SK-N-SH (cell line): ENCODE measurements around the gene SLC1A7. TPM values are rescaled to one million over a fixed set of nuclear protein-coding genes. Genes with fewer than 3 reads are reported as not detected.

ENCODE experiments used
- CTCF ChIA-PET: fragments of 300-600, 350-600 bp; formaldehyde crosslinking; extraction: SDS; loops from one replicate; lab custom pipeline; 2021; lab: Yijun Ruan, JAX
- POLR2A ChIA-PET: fragments of 350-600 bp; sonication (Branson Sonifier 250); formaldehyde crosslinking; extraction: SDS; loops from one replicate; lab custom pipeline; 2020; ENCODE audit warnings: antibody characterized with exemption, inconsistent platforms; lab: Yijun Ruan, JAX
- DNase-seq: peaks from one replicate; pipeline ENCODE4 v3.0.0; 2012
- H2AFZ ChIP-seq: fragments of 200-600 bp; sonication (generic); 2 replicates; pipeline ENCODE4 v1.8.1; 2016; ENCODE audit warnings: antibody characterized with exemption, mild to moderate bottlenecking, low read depth
- H3F3A ChIP-seq: fragments of 200-600 bp; sonication (generic); replicated peaks from 2 replicates; pipeline ENCODE3; 2016; ENCODE audit warnings: antibody characterized with exemption, mild to moderate bottlenecking; ENCODE audit not compliant: insufficient read depth
- H3K27ac ChIP-seq, 2 experiments: fragments of 200-500 bp in 1 of 2; fragments of 200-600 bp in 1 of 2; sonication (Bioruptor generic) in 1 of 2; sonication (generic), shearing (Covaris generic) in 1 of 2; 2 replicates each; pipeline versions ENCODE4 v1.5.1 to v1.6.1; 2014 to 2016; ENCODE audit warnings: low read depth in 2 of 2, inconsistent platforms in 1 of 2, low read length in 1 of 2, mild to moderate bottlenecking in 1 of 2, mixed read lengths in 1 of 2
- H3K27me3 ChIP-seq: fragments of 200-600 bp; sonication (generic), shearing (Covaris generic); 2 replicates; pipeline ENCODE4 v1.6.1; 2016; ENCODE audit warnings: mixed run types; ENCODE audit not compliant: insufficient read depth
- H3K36me3 ChIP-seq, 2 experiments: fragments of 200-500 bp in 1 of 2; fragments of 200-600 bp in 1 of 2; sonication (Bioruptor generic) in 1 of 2; sonication (generic) in 1 of 2; replicated peaks in 1 of 2; 2 replicates each; pipeline versions ENCODE3 to v1.5.1; 2014 to 2016; ENCODE audit warnings: low read length in 1 of 2, mild to moderate bottlenecking in 1 of 2; ENCODE audit not compliant: insufficient read depth in 2 of 2, control insufficient read depth in 1 of 2
- H3K4me1 ChIP-seq, 2 experiments: fragments of 200-500 bp in 1 of 2; fragments of 200-600 bp in 1 of 2; sonication (Bioruptor generic) in 1 of 2; sonication (generic), shearing (Covaris generic) in 1 of 2; 2 replicates each; pipeline versions ENCODE4 v1.5.1 to v1.6.1; 2014 to 2016; ENCODE audit warnings: low read depth in 1 of 2, low read length in 1 of 2, mixed run types in 1 of 2; ENCODE audit not compliant: insufficient read depth in 2 of 2, control insufficient read depth in 1 of 2
- H3K4me2 ChIP-seq: fragments of 200-600 bp; sonication (generic), shearing (Covaris generic); 2 replicates; pipeline ENCODE4 v1.6.1; 2017; ENCODE audit warnings: mixed run types
- H3K4me3 ChIP-seq, 2 experiments: fragments of 200-500 bp in 1 of 2; fragments of 200-600 bp in 1 of 2; sonication (Bioruptor generic) in 1 of 2; sonication (generic), shearing (Covaris generic) in 1 of 2; 2 replicates each; pipeline versions ENCODE4 v1.5.1 to v1.8.1; 2014 to 2016; ENCODE audit warnings: low read depth in 2 of 2, inconsistent platforms in 1 of 2, low read length in 1 of 2, mild to moderate bottlenecking in 1 of 2, mixed read lengths in 1 of 2, moderate library complexity in 1 of 2
- H3K79me2 ChIP-seq: fragments of 200-600 bp; sonication (generic); 2 replicates; pipeline ENCODE4 v1.8.1; 2017; ENCODE audit warnings: mild to moderate bottlenecking; ENCODE audit not compliant: insufficient read depth
- H3K9ac ChIP-seq: fragments of 200-600 bp; sonication (generic); 2 replicates; pipeline ENCODE4 v1.6.1; 2017; ENCODE audit warnings: mixed run types
- H3K9me2 ChIP-seq: fragments of 200-600 bp; sonication (generic); 2 replicates; pipeline ENCODE4 v1.6.1; 2017; ENCODE audit warnings: mixed run types
- H3K9me3 ChIP-seq: fragments of 200-600 bp; sonication (generic); 2 replicates; pipeline ENCODE4 v1.6.1; 2017; ENCODE audit warnings: mixed run types, mild to moderate bottlenecking, moderate library complexity
- H4K20me1 ChIP-seq: fragments of 200-600 bp; sonication (generic); 2 replicates; pipeline ENCODE4 v1.6.1; 2017; ENCODE audit warnings: mild to moderate bottlenecking, mixed run types; ENCODE audit not compliant: insufficient read depth
- CHD2 ChIP-seq: fragments of 150-350 bp; IDR thresholded peaks from 2 replicates; pipeline ENCODE4 v1.6.1; 2018; ENCODE audit warnings: low read length; ENCODE audit not compliant: partially characterized antibody
- ELF1 ChIP-seq: IDR thresholded peaks from 2 replicates; pipeline ENCODE4 v1.4.0; 2012
- EP300 ChIP-seq, 2 experiments: IDR thresholded peaks; 2 replicates each; pipeline versions ENCODE4 v1.4.0 to v1.6.1; 2012; ENCODE audit warnings: borderline replicate concordance in 1 of 2, low read depth in 1 of 2, low read length in 1 of 2
- FOXM1 ChIP-seq: IDR thresholded peaks from 2 replicates; pipeline ENCODE4 v1.4.0; 2012; ENCODE audit warnings: low read depth, mild to moderate bottlenecking
- GABPA ChIP-seq: IDR thresholded peaks from 2 replicates; pipeline ENCODE4 v1.4.0; 2012; ENCODE audit warnings: low read depth, mild to moderate bottlenecking
- GATA2 ChIP-seq: sonication (generic); formaldehyde crosslinking; IDR thresholded peaks from 2 replicates; pipeline ENCODE4 v1.5.0; 2020; ENCODE audit warnings: mild to moderate bottlenecking, missing genetic modification reagents
- NFIC ChIP-seq: IDR thresholded peaks from 2 replicates; pipeline ENCODE4 v1.4.0; 2012; ENCODE audit warnings: borderline replicate concordance
- RCOR1 ChIP-seq: fragments of 150-350 bp; IDR thresholded peaks from 2 replicates; pipeline ENCODE4 v1.6.1; 2017; ENCODE audit warnings: antibody characterized with exemption, low read length
- SIN3A ChIP-seq: IDR thresholded peaks from 2 replicates; pipeline ENCODE4 v1.6.1; 2012; ENCODE audit warnings: low read depth, mild to moderate bottlenecking, low read length, moderate library complexity, borderline replicate concordance
- TAF1 ChIP-seq: IDR thresholded peaks from 2 replicates; pipeline ENCODE4 v1.6.1; 2012; ENCODE audit warnings: low read depth, mild to moderate bottlenecking, low read length, moderate library complexity, borderline replicate concordance
- TCF12 ChIP-seq: IDR thresholded peaks from 2 replicates; pipeline ENCODE4 v1.4.0; 2012
- TEAD4 ChIP-seq: IDR thresholded peaks from 2 replicates; pipeline ENCODE4 v1.4.0; 2012; ENCODE audit warnings: mild to moderate bottlenecking, borderline replicate concordance; ENCODE audit not compliant: insufficient read depth
- YY1 ChIP-seq: IDR thresholded peaks from 2 replicates; pipeline ENCODE4 v1.4.0; 2012; ENCODE audit warnings: low read depth, mild to moderate bottlenecking
- WGBS: methylation state at CpG from one replicate; pipeline ENCODE4 v1.1.6; 2017; ENCODE audit warnings: low lambda C conversion rate; 5-methylcytosine and 5-hydroxymethylcytosine counted together
- polyA plus RNA-seq, 3 experiments: library from polyadenylated mRNA; depleted of rRNA; stranded (reverse); fragments of >200 nt; gene quantifications; 2 replicates each; pipeline ENCODE4 v1.2.3, GENCODE V29; 2012
- TF ChIP-seq, protein P1 (sequence below): IDR thresholded peaks from 2 replicates; pipeline ENCODE4 v1.6.1; 2012; ENCODE audit warnings: mild to moderate bottlenecking, low read depth, low read length, moderate library complexity

The SLC1A7 gene
- polyA plus RNA-seq, 1 of the 3 experiments (the other 2 are of a cell fraction) = not detected

- Histone ChIP-seq H3K4me1 (peaks cover 22 to 35% of the 10 kb centered on the region in 2 experiments; a peak in 3 of 4 replicates), H2AFZ (no peak overlapping the region), H3K9me3 (no peaks in the 10 kb centered on the region), H3K27me3 (no peaks in the 10 kb centered on the region), H3K9ac (no peak overlapping the region), H3K9me2 (no peaks in the 10 kb centered on the region), H3K36me3 (no peaks in the 10 kb centered on the region), H3K4me2 (no peak overlapping the region), H3K4me3 (no peak overlapping the region), H3K79me2 (no peaks in the 10 kb centered on the region), H3K27ac (no peak overlapping the region), H4K20me1 (no peaks in the 10 kb centered on the region), H3F3A (no peaks in the 10 kb centered on the region)
- 61% methylated on average over 2 of the region's 2 CpGs for WGBS
- TF ChIP-seq CHD2 (no peak), TEAD4 (no peak), EP300 (IDR thresholded peaks at IDR 0.05; ENCODE audit: borderline replicate concordance in 1 of 2, low read depth in 1 of 2, low read length in 1 of 2) (no peak), RCOR1 (no peak), FOXM1 (no peak), NFIC (no peak), TAF1 (no peak), GATA2 (CRISPR knock-in tag) (no peak), ELF1 (no peak), GABPA (no peak), SIN3A (no peak), YY1 (no peak)
- CTCF ChIA-PET = interaction anchor here (0.6 kb wide), 1 partner anchor 847 kb away, joined by 3 read pairs; no protein-coding TSS in a partner anchor
- POLR2A ChIA-PET = no interaction called here
- no peak for DNase-seq
These were observed 30.1 kb downstream of the SLC1A7 start for GRCh38 chr1:53112271-53112774.

DNA sequence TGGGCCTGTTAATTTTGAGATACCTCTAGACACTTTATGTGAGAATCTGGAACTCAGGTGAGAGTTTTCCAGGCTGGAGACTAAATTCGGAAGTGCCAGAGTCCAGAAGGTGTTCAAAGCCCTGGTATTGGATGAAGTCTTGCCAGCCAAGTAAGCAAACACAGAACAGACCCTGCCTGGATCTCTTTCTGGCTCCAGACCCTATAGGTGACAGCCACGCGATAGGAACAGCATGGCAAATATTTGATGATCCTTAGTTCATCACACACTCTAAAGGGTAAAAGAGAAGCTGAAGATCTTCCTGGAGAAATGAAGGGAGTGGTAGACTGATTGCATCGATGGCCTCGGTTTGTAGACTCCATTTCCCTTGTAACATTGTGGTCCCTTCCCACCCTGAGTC lies 30.7 kb downstream of the SLC1A7 start:
- H2AFZ ChIP-seq = no peak overlapping the region
- no peaks in the 10 kb centered on the region for H3K9me2 ChIP-seq
- ChIA-PET CTCF (interaction anchor here (0.6 kb wide), 1 partner anchor 848 kb away, joined by 3 read pairs; no protein-coding TSS in a partner anchor), POLR2A (no interaction called here)
- H3F3A ChIP-seq = no peaks in the 10 kb centered on the region
- peaks cover 22 to 35% of the 10 kb centered on the region in 2 experiments; a peak in 3 of 4 replicates for H3K4me1 ChIP-seq
- H3K27ac ChIP-seq = no peak overlapping the region
- H3K4me3 ChIP-seq = no peak overlapping the region
- H3K4me2 ChIP-seq = no peak overlapping the region
- no peaks in the 10 kb centered on the region for H3K79me2 ChIP-seq
- H3K9me3 ChIP-seq = no peaks in the 10 kb centered on the region
- WGBS = 59% methylated on average over 5 of the region's 5 CpGs
- no peaks in the 10 kb centered on the region for H3K36me3 ChIP-seq
- H3K9ac ChIP-seq = no peak overlapping the region
- H3K27me3 ChIP-seq = no peaks in the 10 kb centered on the region
- no peak for DNase-seq
- no peaks in the 10 kb centered on the region for H4K20me1 ChIP-seq
- TF ChIP-seq, protein P1, sequence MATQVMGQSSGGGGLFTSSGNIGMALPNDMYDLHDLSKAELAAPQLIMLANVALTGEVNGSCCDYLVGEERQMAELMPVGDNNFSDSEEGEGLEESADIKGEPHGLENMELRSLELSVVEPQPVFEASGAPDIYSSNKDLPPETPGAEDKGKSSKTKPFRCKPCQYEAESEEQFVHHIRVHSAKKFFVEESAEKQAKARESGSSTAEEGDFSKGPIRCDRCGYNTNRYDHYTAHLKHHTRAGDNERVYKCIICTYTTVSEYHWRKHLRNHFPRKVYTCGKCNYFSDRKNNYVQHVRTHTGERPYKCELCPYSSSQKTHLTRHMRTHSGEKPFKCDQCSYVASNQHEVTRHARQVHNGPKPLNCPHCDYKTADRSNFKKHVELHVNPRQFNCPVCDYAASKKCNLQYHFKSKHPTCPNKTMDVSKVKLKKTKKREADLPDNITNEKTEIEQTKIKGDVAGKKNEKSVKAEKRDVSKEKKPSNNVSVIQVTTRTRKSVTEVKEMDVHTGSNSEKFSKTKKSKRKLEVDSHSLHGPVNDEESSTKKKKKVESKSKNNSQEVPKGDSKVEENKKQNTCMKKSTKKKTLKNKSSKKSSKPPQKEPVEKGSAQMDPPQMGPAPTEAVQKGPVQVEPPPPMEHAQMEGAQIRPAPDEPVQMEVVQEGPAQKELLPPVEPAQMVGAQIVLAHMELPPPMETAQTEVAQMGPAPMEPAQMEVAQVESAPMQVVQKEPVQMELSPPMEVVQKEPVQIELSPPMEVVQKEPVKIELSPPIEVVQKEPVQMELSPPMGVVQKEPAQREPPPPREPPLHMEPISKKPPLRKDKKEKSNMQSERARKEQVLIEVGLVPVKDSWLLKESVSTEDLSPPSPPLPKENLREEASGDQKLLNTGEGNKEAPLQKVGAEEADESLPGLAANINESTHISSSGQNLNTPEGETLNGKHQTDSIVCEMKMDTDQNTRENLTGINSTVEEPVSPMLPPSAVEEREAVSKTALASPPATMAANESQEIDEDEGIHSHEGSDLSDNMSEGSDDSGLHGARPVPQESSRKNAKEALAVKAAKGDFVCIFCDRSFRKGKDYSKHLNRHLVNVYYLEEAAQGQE = no peak
- TF ChIP-seq TCF12 = no peak
